HUDEP-2 (cell line): ENCODE results near the gene COA1.
A peak's percentile ranks its signal among the peaks of the same experiment; 100 is the strongest.
"Not testable (repeated sequence)": the region's sequence is repeated elsewhere in the genome, so short reads cannot be mapped to it uniquely, and the experiment has no call there.

Experiments
- DNase-seq, 76 experiments: peaks; one replicate each; lab custom pipeline; 2025; ENCODE audit not compliant: unreplicated experiment in 76 of 76; lab: John Stamatoyannopoulos, UW

Gene COA1

GRCh38 chr7:43693687-43694398 lies 35.5 kb downstream of the COA1 start:
- no peak for DNase-seq

- DNase-seq: no peak
Observed at GRCh38 chr7:43692582-43693373, 36.5 kb downstream of the COA1 start.

GRCh38 chr7:43691611-43692010 lies 37.7 kb downstream of the COA1 start:
- no peak for DNase-seq

GRCh38 chr7:43689115-43689514 lies 40.2 kb downstream of the COA1 start:
- no peak for DNase-seq

GRCh38 chr7:43687866-43688265 lies 41.5 kb downstream of the COA1 start:
- DNase-seq: not testable (repeated sequence)

GRCh38 chr7:43686991-43687390 lies 42.3 kb downstream of the COA1 start:
- DNase-seq: no peak

- DNase-seq: no peak
Observed at GRCh38 chr7:43680736-43681135, 48.6 kb downstream of the COA1 start.

GRCh38 chr7:43679210-43680068 lies 49.9 kb downstream of the COA1 start:
- no peak for DNase-seq

- no peak for DNase-seq
Observed at GRCh38 chr7:43678315-43678714, 51.0 kb downstream of the COA1 start.

- no peak for DNase-seq
Observed at GRCh38 chr7:43677864-43678263, 51.5 kb downstream of the COA1 start.

- DNase-seq: peak in 5 of 76 experiments; percentile 3 to 8 (median 6)
Observed at GRCh38 chr7:43674559-43675436, 54.5 kb downstream of the COA1 start.

GRCh38 chr7:43673243-43673976 lies 55.9 kb downstream of the COA1 start:
- not testable (repeated sequence) for DNase-seq

GRCh38 chr7:43671521-43671920 lies 57.8 kb downstream of the COA1 start:
- peak in 10 of 76 experiments; percentile 1 to 43 (median 22) for DNase-seq

GRCh38 chr7:43669286-43670081 lies 59.8 kb downstream of the COA1 start:
- DNase-seq: no peak

GRCh38 chr7:43668035-43668434 lies 61.3 kb downstream of the COA1 start:
- no peak for DNase-seq

- no peak for DNase-seq
Observed at GRCh38 chr7:43666938-43667337, 62.4 kb downstream of the COA1 start.

- DNase-seq: no peak
Observed at GRCh38 chr7:43664681-43665080, 64.6 kb downstream of the COA1 start.

GRCh38 chr7:43660141-43660540 lies 69.2 kb downstream of the COA1 start:
- DNase-seq: no peak

- DNase-seq: no peak
Observed at GRCh38 chr7:43659549-43659896, 69.8 kb downstream of the COA1 start.
